Hepatocyte (in vitro differentiated cells): ENCODE data around the gene AGAP3. TPM values are rescaled to one million over a fixed set of nuclear protein-coding genes. Genes with fewer than 3 reads are reported as not detected.
"Not testable (repeated sequence)": the region's sequence is repeated elsewhere in the genome, so short reads cannot be mapped to it uniquely, and the experiment has no call there.

Experiments used
- DNase-seq: peaks from one replicate; pipeline ENCODE4 v3.0.0-alpha.2; 2016; ENCODE audit warnings: low spot score
- H2AFZ ChIP-seq: fragments of 200-600 bp; sonication (generic); 2 replicates; pipeline ENCODE4 v1.6.0; 2016; ENCODE audit warnings: antibody characterized with exemption, mild to moderate bottlenecking
- H3K27ac ChIP-seq: fragments of 200-600 bp; sonication (generic); 2 replicates; pipeline ENCODE4 v1.5.1; 2016; ENCODE audit warnings: mild to moderate bottlenecking
- H3K27me3 ChIP-seq: fragments of 200-600 bp; sonication (generic); 2 replicates; pipeline ENCODE4 v1.6.1; 2016
- H3K36me3 ChIP-seq: fragments of 200-600 bp; sonication (generic); replicated peaks from 2 replicates; pipeline ENCODE4 v1.5.1; 2016; ENCODE audit warnings: low read depth; ENCODE audit not compliant: insufficient read depth
- H3K4me1 ChIP-seq: fragments of 200-600 bp; sonication (generic); 2 replicates; pipeline ENCODE4 v1.5.1; 2016; ENCODE audit warnings: mild to moderate bottlenecking, moderate library complexity; ENCODE audit not compliant: insufficient read depth
- H3K4me2 ChIP-seq: fragments of 200-600 bp; sonication (generic); 2 replicates; pipeline ENCODE4 v1.6.0; 2016
- H3K4me3 ChIP-seq: fragments of 200-600 bp; sonication (generic); 2 replicates; pipeline ENCODE4 v1.5.1; 2016; ENCODE audit warnings: mild to moderate bottlenecking
- H3K79me2 ChIP-seq: fragments of 200-600 bp; sonication (generic); 2 replicates; pipeline ENCODE4 v1.6.0; 2017; ENCODE audit warnings: mild to moderate bottlenecking
- H3K9me2 ChIP-seq: fragments of 200-600 bp; sonication (generic); replicated peaks from 2 replicates; pipeline ENCODE4 v1.6.0; 2017; ENCODE audit warnings: mild to moderate bottlenecking; ENCODE audit not compliant: insufficient read depth
- H3K9me3 ChIP-seq: fragments of 200-600 bp; sonication (generic); 2 replicates; pipeline ENCODE4 v1.5.1; 2016; ENCODE audit warnings: low read depth, mild to moderate bottlenecking
- H4K20me1 ChIP-seq: fragments of 200-600 bp; sonication (generic); 2 replicates; pipeline ENCODE4 v1.6.0; 2016; ENCODE audit warnings: mild to moderate bottlenecking; ENCODE audit not compliant: insufficient read depth, poor library complexity, severe bottlenecking
- CTCF ChIP-seq: fragments of 200-600 bp; sonication (generic); IDR thresholded peaks from 2 replicates; pipeline ENCODE4 v1.5.1; 2016; ENCODE audit warnings: antibody characterized with exemption, mild to moderate bottlenecking; ENCODE audit not compliant: poor library complexity
- EZH2 ChIP-seq: fragments of 200-600 bp; sonication (generic); IDR thresholded peaks from 2 replicates; pipeline ENCODE4 v1.6.1; 2016; ENCODE audit warnings: antibody characterized with exemption, mild to moderate bottlenecking, borderline replicate concordance
- EZH2phosphoT487 ChIP-seq: fragments of 200-600 bp; sonication (generic); IDR thresholded peaks from one replicate; pipeline ENCODE4 v1.6.1; 2018; ENCODE audit warnings: antibody characterized with exemption, mild to moderate bottlenecking, low read depth, moderate library complexity; ENCODE audit not compliant: unreplicated experiment, severe bottlenecking
- WGBS: methylation state at CpG from one replicate; pipeline ENCODE4 v1.1.6; 2016; ENCODE audit warnings: low lambda C conversion rate; ENCODE audit errors: missing lambda C conversion rate; 5-methylcytosine and 5-hydroxymethylcytosine counted together
- polyA plus RNA-seq: library from polyadenylated mRNA; unstranded; fragments of >200 nt; fragmentation: Nextera tagmentation; extraction: Ambion mirVana; gene quantifications from 2 replicates; pipeline ENCODE4 v1.2.1, GENCODE V29; 2016
- total RNA-seq: library from RNA; depleted of rRNA; stranded (reverse); fragments of >200 nt; gene quantifications from 2 replicates; pipeline ENCODE4 v1.2.3, GENCODE V29; 2014

AGAP3 gene
- total and polyA plus RNA-seq, 2 experiments from 2014 or later = 44.0 to 56.7 TPM

DNA sequence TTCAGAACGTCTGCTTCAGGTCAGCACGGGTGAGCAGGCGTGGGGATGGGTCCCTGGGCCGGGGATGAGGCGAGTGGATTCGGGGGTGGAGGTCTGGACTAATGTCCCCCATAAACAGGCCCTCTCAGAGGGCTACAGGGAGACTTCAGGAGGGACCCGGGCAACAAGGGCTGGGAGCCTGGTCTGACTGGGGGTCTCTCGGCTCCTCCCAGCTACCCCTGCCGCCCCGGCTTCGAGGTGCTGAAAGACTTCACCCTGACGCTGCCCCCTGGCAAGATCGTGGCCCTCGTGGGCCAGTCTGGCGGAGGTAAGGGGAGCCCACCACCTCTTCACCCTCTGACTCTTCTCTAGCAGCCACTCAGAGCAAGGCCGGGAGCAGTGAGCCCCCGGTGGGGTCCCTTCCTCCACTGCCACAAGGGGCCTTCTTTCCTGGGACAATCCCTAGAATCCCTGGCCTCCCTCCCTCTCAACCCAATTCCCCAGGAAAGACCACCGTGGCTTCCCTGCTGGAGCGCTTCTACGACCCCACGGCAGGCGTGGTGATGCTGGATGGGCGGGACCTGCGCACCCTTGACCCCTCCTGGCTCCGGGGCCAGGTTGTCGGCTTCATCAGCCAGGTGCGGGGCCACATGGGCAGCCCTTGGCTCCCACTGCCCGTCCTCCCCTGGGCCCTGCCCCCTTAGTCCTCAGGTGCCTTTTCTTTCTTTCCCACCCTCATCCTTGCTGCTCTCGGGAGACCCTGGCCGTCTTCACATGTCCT lies 45.5 kb upstream of the AGAP3 start:
- WGBS = 95% methylated on average over 24 of the region's 30 CpGs
- no peak overlapping the region for H3K4me2 ChIP-seq

DNA sequence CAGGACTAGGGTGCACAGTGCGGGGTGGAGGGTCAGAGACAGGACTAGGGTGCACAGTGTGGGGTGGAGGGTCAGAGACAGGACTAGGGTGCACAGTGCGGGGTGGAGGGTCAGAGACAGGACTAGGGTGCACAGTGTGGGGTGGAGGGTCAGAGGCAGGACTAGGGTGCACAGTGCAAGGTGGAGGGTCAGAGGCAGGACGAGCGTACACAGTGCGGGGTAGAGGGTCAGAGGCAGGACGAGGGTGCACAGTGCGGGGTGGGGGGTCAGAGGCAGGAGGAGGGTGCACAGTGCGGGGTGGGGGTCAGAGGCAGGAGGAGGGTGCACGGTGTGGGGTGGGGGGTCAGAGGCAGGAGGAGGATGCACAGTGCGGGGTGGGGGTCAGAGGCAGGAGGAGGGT lies 42.8 kb upstream of the AGAP3 start:
- not testable (repeated sequence) for H3K36me3 ChIP-seq, H3K79me2 ChIP-seq, H2AFZ ChIP-seq, H3K9me2 ChIP-seq, H3K27ac ChIP-seq, H3K4me3 ChIP-seq, H3K27me3 ChIP-seq, H3K9me3 ChIP-seq, H3K4me2 ChIP-seq, H4K20me1 ChIP-seq, DNase-seq
- peaks cover 23% of the 10 kb centered on the region for H3K4me1 ChIP-seq
- 100% methylated on average over 4 of the region's 10 CpGs for WGBS

More for the DNA sequence above, 45.5 kb upstream of the AGAP3 start:
- Histone ChIP-seq H3K9me2 (no peaks in the 10 kb centered on the region), H4K20me1 (no peaks in the 10 kb centered on the region), H3K4me3 (no peak overlapping the region), H3K27ac (no peak overlapping the region), H3K79me2 (no peaks in the 10 kb centered on the region), H3K4me1 (peaks cover 16% of the 10 kb centered on the region), H3K27me3 (no peaks in the 10 kb centered on the region), H2AFZ (no peak overlapping the region), H3K9me3 (no peaks in the 10 kb centered on the region), H3K36me3 (no peaks in the 10 kb centered on the region)
- no peak for DNase-seq
- TF ChIP-seq EZH2phosphoT487 (no peak), CTCF (no peak), EZH2 (no peak)

- 94% methylated on average over 20 of the region's 20 CpGs for WGBS
- no peak overlapping the region for H2AFZ ChIP-seq
- TF ChIP-seq EZH2phosphoT487 (no peak), EZH2 (no peak), CTCF (no peak)
- no peaks in the 10 kb centered on the region for H3K36me3 ChIP-seq
- no peak overlapping the region for H3K27ac ChIP-seq
- no peak overlapping the region for H3K4me3 ChIP-seq
- no peaks in the 10 kb centered on the region for H3K79me2 ChIP-seq
- no peaks in the 10 kb centered on the region for H4K20me1 ChIP-seq
- peaks cover 18% of the 10 kb centered on the region for H3K4me1 ChIP-seq
- no peak for DNase-seq
- no peaks in the 10 kb centered on the region for H3K27me3 ChIP-seq
- H3K4me2 ChIP-seq = no peak overlapping the region
- H3K9me3 ChIP-seq = no peaks in the 10 kb centered on the region
- no peaks in the 10 kb centered on the region for H3K9me2 ChIP-seq
Observed at GRCh38 chr7:151043959-151044358, 42.3 kb upstream of the AGAP3 start.

DNA sequence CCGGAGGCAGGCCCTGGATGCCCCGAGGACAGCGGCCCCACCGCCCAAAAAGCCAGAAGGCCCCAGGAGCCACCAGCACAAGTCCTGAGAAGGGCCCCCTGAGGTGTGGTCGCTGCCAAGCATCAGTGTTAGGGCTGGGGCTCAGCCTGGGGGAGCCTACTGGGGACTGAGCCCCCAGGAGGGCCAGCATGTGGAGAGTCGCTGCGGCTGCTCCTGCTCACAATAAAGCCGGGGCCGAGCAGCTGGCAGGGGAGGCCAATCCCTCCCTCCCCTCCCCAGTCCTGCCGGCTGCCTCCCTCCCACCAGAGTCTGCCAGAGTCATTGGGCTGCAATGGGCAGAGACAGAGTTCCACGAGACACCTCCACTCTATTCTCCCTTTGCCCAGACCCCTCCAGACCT lies 41.0 kb upstream of the AGAP3 start:
- no peak for TF ChIP-seq EZH2
- no peak for TF ChIP-seq CTCF
- TF ChIP-seq EZH2phosphoT487 = no peak
- Histone ChIP-seq H4K20me1 (no peaks in the 10 kb centered on the region), H2AFZ (no peak overlapping the region), H3K27ac (no peak overlapping the region), H3K27me3 (no peaks in the 10 kb centered on the region), H3K9me2 (no peaks in the 10 kb centered on the region), H3K9me3 (no peaks in the 10 kb centered on the region), H3K79me2 (no peaks in the 10 kb centered on the region), H3K4me3 (no peak overlapping the region), H3K36me3 (no peaks in the 10 kb centered on the region), H3K4me2 (no peak overlapping the region), H3K4me1 (peaks cover 8% of the 10 kb centered on the region)
- 89% methylated on average over 11 of the region's 11 CpGs for WGBS
- no peak for DNase-seq
